PC-9 (cell line): Measurements from ENCODE around the gene ECE1. TPM values are rescaled to one million over a fixed set of nuclear protein-coding genes. Genes with fewer than 3 reads are reported as not detected.

Experiments used
- BruUV-seq: library from RNA; stranded (reverse); fragments of 400-500 nt; replicated peaks from 2 replicates; lab custom pipeline; 2021; lab: Mats Ljungman, UMichigan
- CTCF ChIA-PET: fragments of 300-600 bp; sonication (Branson Sonifier 250); formaldehyde crosslinking; loops from one replicate; lab custom pipeline; 2022; ENCODE audit warnings: antibody characterized with exemption; lab: Charles Lee
- POLR2A ChIA-PET: fragments of 300-600 bp; sonication (Branson Sonifier 250); formaldehyde crosslinking; loops from one replicate; lab custom pipeline; 2022; ENCODE audit warnings: antibody characterized with exemption; ENCODE audit not compliant: unreplicated experiment; lab: Charles Lee
- DNase-seq, 2 experiments: peaks; one replicate each; pipeline versions ENCODE4 v3.0.0 to v3.0.0-alpha.2; 2015 to 2022; ENCODE audit warnings: mixed read lengths in 1 of 2
- H2AFZ ChIP-seq: fragments of 200-600 bp; sonication (generic); 2 replicates; pipeline ENCODE4 v1.8.1; 2017; ENCODE audit warnings: antibody characterized with exemption
- H3F3A ChIP-seq: fragments of 200-600 bp; sonication (generic); 2 replicates; pipeline ENCODE4 v1.8.1; 2017; ENCODE audit warnings: antibody characterized with exemption, mild to moderate bottlenecking, low read depth; ENCODE audit not compliant: insufficient read depth
- H3K27ac ChIP-seq: fragments of 200-600 bp; sonication (generic); 2 replicates; pipeline ENCODE4 v1.6.1; 2016; ENCODE audit warnings: mixed run types
- H3K27me3 ChIP-seq: fragments of 200-600 bp; sonication (generic); 2 replicates; pipeline ENCODE4 v1.6.1; 2016; ENCODE audit warnings: low read depth, mixed run types; ENCODE audit not compliant: insufficient read depth
- H3K36me3 ChIP-seq: fragments of 200-600 bp; sonication (generic); 2 replicates; pipeline ENCODE4 v1.6.1; 2016; ENCODE audit warnings: low read depth, mixed run types
- H3K4me1 ChIP-seq: fragments of 200-600 bp; sonication (generic); replicated peaks from 2 replicates; pipeline ENCODE4 v1.6.1; 2016; ENCODE audit warnings: mixed run types; ENCODE audit not compliant: insufficient read depth
- H3K4me2 ChIP-seq: fragments of 200-600 bp; sonication (generic); 2 replicates; pipeline ENCODE4 v1.6.1; 2017; ENCODE audit warnings: mixed run types
- H3K4me3 ChIP-seq: fragments of 200-600 bp; sonication (generic); 2 replicates; pipeline ENCODE4 v1.6.1; 2016; ENCODE audit warnings: mixed run types
- H3K79me2 ChIP-seq: fragments of 200-600 bp; sonication (generic); 2 replicates; pipeline ENCODE4 v1.6.1; 2017; ENCODE audit warnings: low read depth, mixed run types
- H3K9me2 ChIP-seq: fragments of 200-600 bp; sonication (generic); 2 replicates; pipeline ENCODE4 v1.8.1; 2017; ENCODE audit warnings: mild to moderate bottlenecking; ENCODE audit not compliant: insufficient read depth
- H3K9me3 ChIP-seq: fragments of 200-600 bp; sonication (generic); 2 replicates; pipeline ENCODE4 v1.8.1; 2016; ENCODE audit warnings: low read depth; ENCODE audit not compliant: insufficient read depth
- H4K20me1 ChIP-seq: fragments of 200-600 bp; sonication (generic); 2 replicates; pipeline ENCODE4 v1.8.1; 2017; ENCODE audit not compliant: insufficient read depth
- EZH2 ChIP-seq: fragments of 200-600 bp; sonication (generic); IDR thresholded peaks from 2 replicates; pipeline ENCODE4 v1.8.0; 2017; ENCODE audit warnings: antibody characterized with exemption, low read depth
- intact Hi-C: fragments of 100-400 bp; cut with micrococcal nuclease; formaldehyde crosslinking; loops from one replicate; pipeline ENCODE4 v1.10.0; 2022; ENCODE audit not compliant: unreplicated experiment
- total RNA-seq: library from RNA; stranded (reverse); gene quantifications from 2 replicates; pipeline ENCODE4 v1.2.3, GENCODE V29; 2021
- TF ChIP-seq, protein P1 (sequence below): fragments of 200-600 bp; sonication (generic); conservative IDR thresholded peaks from 2 replicates; pipeline ENCODE4 v1.6.1; 2017; ENCODE audit warnings: mixed run types, antibody characterized with exemption, mild to moderate bottlenecking, moderate library complexity

Gene ECE1
- total RNA-seq, 1 experiment from 2014 or later = 80.8 TPM

DNA sequence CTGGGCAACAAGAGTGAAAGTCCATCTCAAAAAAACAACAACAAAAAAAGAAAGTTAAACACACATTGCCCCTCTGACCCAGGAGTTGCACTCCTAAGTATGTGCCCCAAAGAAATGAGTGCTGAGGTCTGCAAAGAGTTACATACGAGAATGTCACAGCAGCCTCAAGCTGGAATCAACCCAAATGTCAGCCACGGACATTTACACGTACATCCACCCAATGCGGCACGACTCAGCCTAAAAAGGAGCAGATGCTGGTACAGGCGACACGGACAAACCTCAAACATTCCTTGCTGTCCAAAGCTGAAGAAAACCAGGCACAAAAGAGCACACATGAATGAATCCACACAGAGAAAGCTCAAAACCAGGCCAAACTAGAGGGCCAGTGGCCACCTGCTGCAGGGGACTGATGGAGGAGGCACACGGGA lies 46.8 kb upstream of the ECE1 start:
- no peak overlapping the region for H3K4me2 ChIP-seq
- H3K9me2 ChIP-seq = no peaks in the 10 kb centered on the region
- no peak for DNase-seq
- H3K9me3 ChIP-seq = no peaks in the 10 kb centered on the region
- H3F3A ChIP-seq = peaks cover 46% of the 10 kb centered on the region
- H3K36me3 ChIP-seq = no peaks in the 10 kb centered on the region
- H2AFZ ChIP-seq = no peak overlapping the region
- H3K79me2 ChIP-seq = peaks cover 60% of the 10 kb centered on the region
- TF ChIP-seq, protein P1, sequence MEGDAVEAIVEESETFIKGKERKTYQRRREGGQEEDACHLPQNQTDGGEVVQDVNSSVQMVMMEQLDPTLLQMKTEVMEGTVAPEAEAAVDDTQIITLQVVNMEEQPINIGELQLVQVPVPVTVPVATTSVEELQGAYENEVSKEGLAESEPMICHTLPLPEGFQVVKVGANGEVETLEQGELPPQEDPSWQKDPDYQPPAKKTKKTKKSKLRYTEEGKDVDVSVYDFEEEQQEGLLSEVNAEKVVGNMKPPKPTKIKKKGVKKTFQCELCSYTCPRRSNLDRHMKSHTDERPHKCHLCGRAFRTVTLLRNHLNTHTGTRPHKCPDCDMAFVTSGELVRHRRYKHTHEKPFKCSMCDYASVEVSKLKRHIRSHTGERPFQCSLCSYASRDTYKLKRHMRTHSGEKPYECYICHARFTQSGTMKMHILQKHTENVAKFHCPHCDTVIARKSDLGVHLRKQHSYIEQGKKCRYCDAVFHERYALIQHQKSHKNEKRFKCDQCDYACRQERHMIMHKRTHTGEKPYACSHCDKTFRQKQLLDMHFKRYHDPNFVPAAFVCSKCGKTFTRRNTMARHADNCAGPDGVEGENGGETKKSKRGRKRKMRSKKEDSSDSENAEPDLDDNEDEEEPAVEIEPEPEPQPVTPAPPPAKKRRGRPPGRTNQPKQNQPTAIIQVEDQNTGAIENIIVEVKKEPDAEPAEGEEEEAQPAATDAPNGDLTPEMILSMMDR = no peak
- TF ChIP-seq EZH2 = no peak
- H3K4me1 ChIP-seq = peaks cover 77% of the 10 kb centered on the region
- no peaks in the 10 kb centered on the region for H3K27me3 ChIP-seq
- H4K20me1 ChIP-seq = no peaks in the 10 kb centered on the region
- intact Hi-C loops = no loop called here
- BruUV-seq = no TSS peak
- no peak overlapping the region for H3K4me3 ChIP-seq
- POLR2A ChIA-PET = interaction anchor here (0.7 kb wide), 2 partner anchors 11 to 675 kb away, joined by 4 to 5 read pairs; no protein-coding TSS in a partner anchor
- CTCF ChIA-PET = no interaction called here
- H3K27ac ChIP-seq = peak overlapping the region; percentile 63; the same call in 1 of the 2 replicates

DNA sequence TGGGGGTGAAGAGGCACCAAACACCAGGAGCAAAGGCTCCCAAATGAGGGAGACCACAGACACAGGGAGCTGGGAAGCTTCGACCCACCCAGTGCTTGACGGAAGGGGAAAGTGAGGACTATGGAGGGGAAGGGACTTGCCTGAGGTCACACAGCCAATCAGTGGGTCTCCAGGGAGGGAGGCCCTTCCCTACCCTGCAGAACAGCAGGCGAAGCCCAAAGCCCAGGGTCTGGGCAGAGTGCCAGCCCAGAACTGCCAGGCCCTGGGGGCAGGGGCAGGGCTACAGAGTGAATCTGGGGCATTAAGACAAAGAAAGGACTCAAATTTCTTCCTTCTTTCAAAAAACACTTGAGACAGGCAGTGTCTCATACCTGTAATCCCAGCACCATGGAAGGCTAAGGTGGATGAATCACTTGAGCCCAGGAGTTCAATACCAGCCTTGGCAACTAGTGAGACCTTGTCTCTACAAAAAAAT lies 45.5 kb upstream of the ECE1 start:
- Histone ChIP-seq H3K36me3 (no peaks in the 10 kb centered on the region), H2AFZ (no peak overlapping the region), H3K79me2 (peaks cover 59% of the 10 kb centered on the region), H3K27ac (peak overlapping the region; percentile 94), H3K27me3 (no peaks in the 10 kb centered on the region), H3K9me3 (no peaks in the 10 kb centered on the region), H4K20me1 (no peaks in the 10 kb centered on the region), H3K9me2 (no peaks in the 10 kb centered on the region), H3K4me1 (peaks cover 86% of the 10 kb centered on the region), H3K4me3 (peak overlapping the region; percentile 42; the same call in 1 of the 2 replicates), H3K4me2 (peak overlapping the region; percentile 76), H3F3A (peaks cover 47% of the 10 kb centered on the region)
- BruUV-seq = no TSS peak
- ChIA-PET CTCF (interaction anchor here (2.0 kb wide), 1 partner anchor 9 kb away, joined by 6 read pairs; no protein-coding TSS in a partner anchor), POLR2A (interaction anchor here (0.6 to 1.0 kb wide), 3 partner anchors 11 to 90 kb away, joined by 3 to 6 read pairs (median 3); no protein-coding TSS in a partner anchor)
- intact Hi-C loops = loop anchor here (2.0 kb wide), 1 partner anchor 75 kb away; no protein-coding TSS in a partner anchor
- TF ChIP-seq, protein P1 = no peak
- no peak for TF ChIP-seq EZH2
- peak; percentile 90 to 97 for DNase-seq

DNA sequence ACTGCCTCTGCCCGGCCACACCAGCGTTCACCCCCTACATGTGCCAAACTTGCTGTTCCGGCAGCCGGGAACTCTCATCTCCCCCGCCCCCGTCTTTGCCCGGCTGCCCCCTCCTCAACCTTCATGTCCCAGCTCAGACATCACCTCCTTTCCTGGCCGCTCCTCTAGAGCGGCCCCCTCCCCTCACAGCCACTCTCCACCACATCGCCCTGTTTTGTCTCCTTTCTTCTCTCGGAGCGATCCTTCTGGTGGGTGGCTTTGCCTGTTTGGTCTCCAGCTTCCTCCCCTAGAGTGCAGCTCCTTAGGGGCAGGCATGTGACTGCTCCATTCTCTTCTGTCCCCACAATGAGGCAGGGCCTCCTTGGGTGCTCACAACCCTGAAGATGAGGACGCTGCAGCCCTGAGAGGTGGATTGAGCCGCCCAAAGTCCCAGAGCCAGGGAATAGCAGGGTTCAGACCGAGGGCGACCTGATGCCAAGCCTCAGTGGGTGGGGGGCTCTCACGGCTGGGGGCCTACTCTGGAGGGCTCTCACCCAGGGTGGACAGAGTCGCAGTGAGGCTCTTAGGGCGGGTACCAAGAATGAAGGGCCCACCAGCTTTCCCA lies 44.9 kb upstream of the ECE1 start:
- Histone ChIP-seq H4K20me1 (no peaks in the 10 kb centered on the region), H3K9me2 (no peaks in the 10 kb centered on the region), H3K36me3 (no peaks in the 10 kb centered on the region), H3K79me2 (peaks cover 61% of the 10 kb centered on the region), H3K4me3 (peak overlapping the region; percentile 42; the same call in 1 of the 2 replicates), H3F3A (peaks cover 53% of the 10 kb centered on the region), H3K27me3 (no peaks in the 10 kb centered on the region), H2AFZ (no peak overlapping the region), H3K27ac (peak overlapping the region; percentile 94), H3K4me1 (peaks cover 89% of the 10 kb centered on the region), H3K9me3 (no peaks in the 10 kb centered on the region), H3K4me2 (peak overlapping the region; percentile 76)
- TF ChIP-seq EZH2 = no peak
- TF ChIP-seq, protein P1 = peak; percentile 36; the same call in 1 of the 2 replicates
- POLR2A ChIA-PET = interaction anchor here (0.6 to 1.0 kb wide), 2 partner anchors 11 to 42 kb away, joined by 3 to 6 read pairs; no protein-coding TSS in a partner anchor
- CTCF ChIA-PET = interaction anchor here (2.0 to 2.2 kb wide), 2 partner anchors 10 to 11 kb away, joined by 6 to 14 read pairs; no protein-coding TSS in a partner anchor
- BruUV-seq = TSS peak; percentile 30
- DNase-seq = no peak
- intact Hi-C loops = loop anchor here (2.0 kb wide), 1 partner anchor 74 kb away; no protein-coding TSS in a partner anchor
